HFFc6 (cell line): ENCODE measurements around the gene RAPGEF1. TPM values are rescaled to one million over a fixed set of nuclear protein-coding genes. Genes with fewer than 3 reads are reported as not detected.
A peak's percentile ranks its signal among the peaks of the same experiment; 100 is the strongest.

Experiments used
- DNase-seq: peaks from one replicate; pipeline ENCODE4 v3.0.0-alpha.2; 2018
- H3K27ac Mint-ChIP-seq: 2 replicates; pipeline ENCODE4 v1.8.0; 2020; ENCODE audit warnings: mild to moderate bottlenecking, mixed read lengths
- H3K27me3 Mint-ChIP-seq: 2 replicates; pipeline ENCODE4 v1.8.0; 2021; ENCODE audit warnings: mild to moderate bottlenecking, moderate library complexity, mixed read lengths; ENCODE audit not compliant: insufficient read depth
- H3K36me3 Mint-ChIP-seq: 2 replicates; pipeline ENCODE4 v1.8.0; 2021; ENCODE audit warnings: low read depth, mixed read lengths
- H3K4me1 Mint-ChIP-seq: 2 replicates; pipeline ENCODE4 v1.8.0; 2020; ENCODE audit warnings: low read depth, mixed read lengths
- H3K4me3 Mint-ChIP-seq: 2 replicates; pipeline ENCODE4 v1.8.0; 2020; ENCODE audit warnings: mild to moderate bottlenecking, moderate library complexity, mixed read lengths
- H3K9me3 Mint-ChIP-seq: 2 replicates; pipeline ENCODE4 v1.8.0; 2020; ENCODE audit warnings: mild to moderate bottlenecking, mixed read lengths
- CTCF ChIP-seq: fragments of 200-600 bp; sonication (generic); IDR thresholded peaks from 2 replicates; pipeline ENCODE4 v1.5.0; 2021; ENCODE audit warnings: antibody characterized with exemption, mild to moderate bottlenecking
- total RNA-seq, 6 experiments: library from RNA; stranded (reverse); fragmentation: NEBNext Ultra II Directional; extraction: Animal tissue kit (Norgen Biotek cat#: 25700); gene quantifications; 2 replicates in 1 of 6; 3 replicates in 5 of 6; pipeline ENCODE4 v1.2.3, GENCODE V29; 2021

Gene RAPGEF1
- total RNA-seq, 6 experiments from 2014 or later, result 38.6 to 46.6 (median 42.3) TPM

- Mint-ChIP-seq H3K4me3 (no peak overlapping the region), H3K9me3 (no peaks in the 10 kb centered on the region), H3K27me3 (peaks cover 5% of the 10 kb centered on the region), H3K27ac (no peak overlapping the region), H3K4me1 (no peaks in the 10 kb centered on the region), H3K36me3 (peaks cover 12% of the 10 kb centered on the region; the same call in 1 of the 2 replicates)
- TF ChIP-seq CTCF, result no peak
- DNase-seq, result no peak
These were observed 161.0 kb downstream of the RAPGEF1 start for GRCh38 chr9:131578731-131579504.

- Mint-ChIP-seq H3K9me3 (no peaks in the 10 kb centered on the region), H3K4me3 (no peak overlapping the region), H3K27ac (no peak overlapping the region; the same call in 1 of the 2 replicates), H3K27me3 (peaks cover 3% of the 10 kb centered on the region), H3K4me1 (no peaks in the 10 kb centered on the region), H3K36me3 (peaks cover 12% of the 10 kb centered on the region; the same call in 1 of the 2 replicates)
- DNase-seq, result no peak
- no peak for TF ChIP-seq CTCF
These were observed 161.9 kb downstream of the RAPGEF1 start for GRCh38 chr9:131578021-131578420.

- peaks cover 12% of the 10 kb centered on the region; the same call in 1 of the 2 replicates for H3K36me3 Mint-ChIP-seq
- H3K27ac Mint-ChIP-seq, result no peak overlapping the region
- H3K4me1 Mint-ChIP-seq, result no peaks in the 10 kb centered on the region
- no peak overlapping the region for H3K4me3 Mint-ChIP-seq
- TF ChIP-seq CTCF, result peak; percentile 23; the same call in 1 of the 2 replicates
- DNase-seq, result no peak
- peaks cover 3% of the 10 kb centered on the region for H3K27me3 Mint-ChIP-seq
- H3K9me3 Mint-ChIP-seq, result no peaks in the 10 kb centered on the region
These were observed 162.6 kb downstream of the RAPGEF1 start for GRCh38 chr9:131577005-131578000.

- Mint-ChIP-seq H3K4me3 (no peak overlapping the region), H3K27me3 (peaks cover 3% of the 10 kb centered on the region), H3K4me1 (no peaks in the 10 kb centered on the region), H3K27ac (no peak overlapping the region), H3K9me3 (no peaks in the 10 kb centered on the region), H3K36me3 (peaks cover 12% of the 10 kb centered on the region; the same call in 1 of the 2 replicates)
- TF ChIP-seq CTCF, result no peak
- no peak for DNase-seq
These were observed 163.7 kb downstream of the RAPGEF1 start for GRCh38 chr9:131575946-131576853.
